HG03060 (cell line): Measurements from ENCODE around the gene MNX1.

Source experiments
- ATAC-seq: cut with Tn5 transposase; IDR thresholded peaks from one replicate; pipeline ENCODE4 v1.9.1; 2021; ENCODE audit warnings: low read depth, moderate number of reproducible peaks; ENCODE audit not compliant: unreplicated experiment

MNX1 gene

DNA sequence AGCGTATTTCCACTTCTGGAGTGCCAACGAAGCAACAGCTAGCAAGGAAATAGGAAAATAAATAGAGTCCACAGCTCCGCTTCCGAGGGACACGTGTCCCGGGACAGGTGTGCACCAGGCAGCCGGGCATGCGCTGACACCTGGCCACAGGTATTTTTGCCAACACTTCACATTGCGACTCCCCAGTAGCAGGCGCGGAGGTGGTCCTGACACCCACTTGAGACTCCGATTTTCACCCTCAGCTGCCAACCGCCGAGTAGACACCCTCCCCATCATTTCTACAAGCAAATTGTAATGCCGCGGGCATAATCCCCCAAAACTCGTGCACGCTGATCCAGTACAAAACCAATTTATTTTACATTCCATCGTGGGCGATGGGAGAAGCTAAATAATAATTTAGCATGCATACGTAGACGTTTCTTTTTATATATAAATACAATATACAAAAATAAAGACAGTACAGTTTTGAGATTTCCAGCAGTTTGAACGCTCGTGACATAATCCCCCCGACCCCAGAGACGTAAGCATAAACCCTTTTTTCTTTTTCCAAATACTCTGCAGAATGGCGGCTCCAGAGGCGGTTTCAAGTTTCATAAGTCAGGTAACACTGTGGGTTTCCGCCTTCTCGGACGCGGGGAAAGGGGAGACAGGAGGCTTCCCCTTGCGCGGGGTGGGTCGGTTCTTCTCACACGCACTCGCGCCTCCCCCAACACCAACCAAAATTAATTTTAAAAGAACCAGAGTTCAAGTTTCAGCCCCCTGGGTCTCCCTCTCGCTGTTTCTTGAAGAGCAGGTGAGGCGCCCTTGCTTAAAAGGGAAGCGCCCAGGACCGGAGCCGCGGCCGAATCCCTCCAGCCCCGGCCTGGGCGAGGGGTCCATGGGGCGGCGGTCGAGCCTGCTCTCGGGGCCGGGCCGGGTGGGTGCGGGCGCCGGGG lies 5.7 kb downstream of the MNX1 start:
- no peak for ATAC-seq

DNA sequence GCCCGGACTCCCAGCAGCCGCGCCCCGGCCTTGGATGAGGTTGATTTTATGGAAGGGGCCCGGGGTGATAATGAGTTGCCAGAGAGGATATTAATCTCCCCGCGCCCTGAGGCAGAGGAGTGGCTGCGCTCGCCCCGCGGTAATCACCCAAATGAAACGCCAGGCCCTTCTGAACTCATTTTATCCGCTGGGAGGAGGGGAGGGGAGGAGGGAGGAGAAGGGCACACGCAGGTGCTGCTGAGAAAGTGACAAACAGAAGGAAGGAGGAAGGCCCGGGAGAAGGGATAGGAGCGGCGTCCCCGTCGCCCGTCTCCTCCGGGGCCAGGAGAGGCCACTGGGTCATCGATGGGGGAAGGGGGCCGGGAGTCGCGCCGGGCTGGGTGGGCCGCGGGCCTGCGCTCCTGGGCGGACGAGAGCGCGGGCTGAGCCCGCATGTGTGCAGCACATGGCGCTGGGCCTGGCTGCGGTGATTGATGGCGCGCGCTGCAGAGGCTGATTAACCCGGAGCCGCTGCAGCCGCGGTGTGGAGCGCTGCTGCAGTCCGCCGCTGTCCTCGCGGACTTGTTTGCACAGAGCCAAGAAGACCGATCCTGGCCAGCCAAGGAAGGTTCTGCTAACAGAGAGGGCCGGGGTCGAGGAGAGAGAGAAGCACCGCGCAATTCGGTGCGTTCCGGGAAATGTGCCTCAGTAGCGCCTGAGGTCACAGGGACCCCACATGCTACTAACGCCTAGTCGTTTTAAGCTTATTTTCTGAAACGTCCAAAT lies 6.5 kb downstream of the MNX1 start:
- no peak for ATAC-seq

DNA sequence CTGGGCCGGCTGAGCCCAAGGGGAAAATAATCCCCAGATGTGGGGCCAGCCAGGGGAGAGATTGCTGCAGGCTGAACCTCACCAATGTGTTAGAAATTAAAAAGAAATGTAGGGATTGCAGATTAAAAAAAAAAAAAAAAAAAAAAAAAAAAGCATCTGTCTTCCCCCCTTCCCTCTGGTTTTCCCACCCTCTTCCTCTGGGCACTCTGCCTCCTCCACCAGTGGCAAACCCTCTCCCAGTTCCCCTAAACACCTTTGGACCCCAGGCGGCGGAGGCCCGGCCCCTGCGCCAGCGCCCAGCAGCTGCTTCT lies 7.1 kb downstream of the MNX1 start:
- ATAC-seq: no peak

DNA sequence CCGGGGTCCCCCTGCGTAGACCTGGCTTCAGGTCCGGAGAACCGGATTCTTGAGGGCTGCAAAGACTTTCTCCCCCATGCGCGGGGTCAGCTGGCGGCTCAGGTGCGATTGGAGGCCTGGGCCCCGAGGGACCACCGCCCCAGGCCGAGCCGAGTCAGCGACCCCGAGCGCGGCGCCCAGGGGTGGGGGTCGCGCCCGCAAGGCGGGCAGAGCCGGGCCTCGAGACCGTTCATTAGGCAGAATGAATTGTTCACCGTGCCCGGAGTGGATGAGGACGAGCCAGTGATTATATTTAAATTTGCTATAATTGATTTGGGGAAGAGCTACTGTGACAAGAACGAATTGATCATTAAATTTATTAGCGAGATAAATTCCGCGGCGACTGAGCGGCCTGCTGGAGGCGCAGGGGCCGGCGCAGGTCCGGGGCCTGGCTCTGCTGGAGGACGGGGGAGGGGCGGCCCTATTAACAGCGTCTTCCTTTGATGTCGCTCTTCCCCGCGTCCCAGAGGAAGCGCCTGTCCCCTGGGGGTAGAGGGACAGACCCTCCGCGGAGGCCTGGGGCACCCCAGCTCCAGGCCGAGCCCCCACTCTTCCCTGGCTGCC lies 7.5 kb downstream of the MNX1 start:
- ATAC-seq: no peak

DNA sequence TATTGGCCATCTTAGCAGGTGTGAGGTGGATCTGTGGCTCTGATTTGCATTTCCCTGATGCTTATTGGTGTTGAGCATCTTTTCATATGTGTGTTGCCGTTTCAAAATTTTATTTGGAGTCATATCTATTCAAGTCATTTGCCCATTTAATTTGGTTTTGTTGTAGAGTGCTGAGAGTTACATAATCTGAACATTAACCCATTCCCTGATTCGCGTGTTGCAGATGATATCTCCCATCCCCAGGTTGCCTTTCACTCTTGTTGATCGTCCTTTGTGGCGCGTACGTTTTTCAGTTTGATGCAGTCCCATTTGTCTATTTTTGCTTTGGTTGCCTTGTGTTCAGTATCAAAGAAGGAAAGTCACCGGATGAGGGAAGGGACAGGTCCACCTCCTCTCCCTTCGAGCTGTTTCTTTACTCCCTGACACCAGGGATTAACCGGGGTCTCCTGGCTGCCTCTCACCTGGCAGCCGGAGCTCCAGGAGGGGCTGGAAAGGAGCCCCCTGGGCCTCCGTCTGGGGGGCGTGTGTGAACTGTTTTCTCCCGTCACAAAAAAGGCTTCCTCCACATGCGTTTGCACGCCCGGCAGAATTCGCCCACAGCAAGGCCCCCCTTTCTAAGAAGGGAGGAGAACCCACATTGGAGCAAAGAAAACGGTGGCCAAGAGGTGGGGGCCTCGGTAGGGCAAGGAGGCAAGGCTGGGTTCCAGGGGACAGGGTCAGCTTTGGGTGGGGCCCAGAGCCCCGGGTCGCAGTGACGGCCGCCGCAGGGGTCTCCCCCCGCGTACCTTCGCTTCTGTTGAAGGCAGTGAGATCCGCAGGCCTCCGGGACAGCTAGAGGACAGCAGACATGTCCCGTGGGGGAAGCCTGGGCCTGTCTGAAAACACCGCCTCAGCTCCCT lies 8.3 kb downstream of the MNX1 start:
- ATAC-seq: no peak

DNA sequence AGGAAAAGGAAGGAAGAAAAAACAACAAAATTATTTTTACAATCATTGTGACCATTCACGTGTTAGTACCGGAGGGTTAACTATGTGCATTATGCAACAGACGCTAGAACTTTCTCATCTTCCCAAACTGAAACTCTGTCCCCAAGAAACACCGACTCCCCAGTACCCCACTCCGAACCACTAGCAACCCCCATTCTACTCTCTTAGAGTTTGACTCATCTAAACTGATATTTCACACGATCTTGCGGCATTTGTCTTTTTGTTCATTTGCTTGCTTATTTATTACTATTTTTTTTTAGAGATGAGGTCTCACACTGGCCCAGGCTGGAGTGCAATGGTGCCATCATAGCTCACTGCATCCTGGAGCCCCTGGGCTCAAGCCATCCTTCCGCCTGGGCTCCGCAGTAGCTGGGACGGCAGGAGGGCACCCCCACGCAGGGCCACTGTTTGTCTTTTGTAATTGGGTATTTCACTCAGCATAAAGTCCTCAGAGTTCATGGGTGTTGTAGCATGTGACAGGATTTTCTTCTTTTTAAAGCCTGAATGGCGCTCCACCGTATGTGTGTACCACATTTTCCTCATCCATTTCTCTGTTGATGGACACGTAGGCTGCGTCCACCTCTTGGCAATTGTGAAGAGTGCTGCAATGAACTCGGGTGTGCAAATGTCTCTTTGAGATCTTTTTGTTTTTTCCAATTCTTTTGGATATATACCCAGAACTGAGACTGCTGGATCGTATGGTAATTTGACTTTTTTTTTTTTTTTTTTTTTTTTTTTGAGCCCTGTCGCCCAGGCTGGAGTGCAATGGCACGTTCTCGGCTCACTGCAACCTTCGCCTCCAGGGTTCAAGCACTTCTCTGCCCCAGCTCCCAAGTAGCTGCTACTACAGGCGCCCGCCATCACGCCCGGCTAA lies 9.5 kb downstream of the MNX1 start:
- ATAC-seq: no peak

GRCh38 chr7:156999958-157000726 lies 10.3 kb downstream of the MNX1 start:
- no peak for ATAC-seq

GRCh38 chr7:156998988-156999957 lies 11.2 kb downstream of the MNX1 start:
- no peak for ATAC-seq

GRCh38 chr7:156994417-156994816 lies 16.0 kb downstream of the MNX1 start:
- ATAC-seq: no peak

DNA sequence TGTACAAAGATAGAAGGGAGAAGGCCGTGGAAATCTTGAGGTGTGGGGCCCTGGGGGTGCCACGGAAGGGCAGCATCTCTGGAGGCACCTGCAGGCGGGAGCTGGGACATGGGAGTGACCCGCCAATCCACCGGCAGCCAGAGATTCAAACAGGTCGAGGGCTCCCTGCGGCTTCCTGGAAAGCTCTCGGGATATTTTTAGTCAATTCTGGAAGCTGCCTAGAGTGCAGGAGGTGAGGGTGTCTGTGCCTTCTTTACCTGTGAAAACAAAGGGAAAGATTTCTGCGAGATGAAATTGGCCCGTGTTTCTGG lies 16.6 kb downstream of the MNX1 start:
- ATAC-seq: no peak

DNA sequence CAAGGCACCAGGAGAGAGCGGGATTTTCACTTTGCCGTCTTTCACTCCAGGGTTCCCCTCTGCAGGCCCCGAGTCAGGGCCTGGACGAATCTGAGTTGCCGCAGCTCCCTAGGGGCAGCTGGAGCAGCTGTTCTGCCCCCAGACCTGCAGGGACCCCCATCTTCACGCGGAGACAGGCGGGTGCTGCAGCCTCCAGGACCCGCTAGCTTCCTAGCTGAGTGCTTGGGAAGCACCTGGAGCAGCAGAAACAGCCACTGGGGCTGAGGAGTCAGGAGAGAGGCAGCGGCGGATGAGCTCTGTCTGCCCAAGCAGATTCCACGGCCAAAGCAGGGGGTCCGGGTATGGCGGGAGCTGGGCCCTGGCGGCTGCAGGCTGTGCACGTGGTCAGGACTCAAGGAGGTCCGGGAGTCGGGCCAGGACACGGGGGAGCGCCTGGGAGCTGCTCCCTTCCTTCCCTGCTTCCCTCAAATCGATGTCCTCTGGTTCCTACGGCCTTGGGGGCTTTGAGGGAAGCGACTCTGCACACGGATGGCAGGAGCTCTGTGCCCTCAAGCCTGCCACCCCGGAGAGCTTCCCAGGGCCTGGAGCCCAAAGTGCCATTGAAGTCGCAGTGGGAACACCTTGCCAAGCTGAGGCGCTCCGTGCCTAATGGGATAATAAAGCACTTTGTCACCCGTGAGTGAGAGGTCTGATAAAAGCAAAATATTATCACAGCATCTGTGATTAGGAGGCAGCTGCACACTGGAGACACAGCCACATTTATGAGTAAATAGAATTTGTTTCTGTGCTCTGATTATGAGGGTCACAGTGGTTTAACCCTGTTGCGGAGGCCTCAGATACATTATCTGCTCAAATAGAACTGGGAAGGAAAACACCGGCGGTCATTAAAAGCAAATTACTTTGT lies 17.2 kb downstream of the MNX1 start:
- no peak for ATAC-seq

DNA sequence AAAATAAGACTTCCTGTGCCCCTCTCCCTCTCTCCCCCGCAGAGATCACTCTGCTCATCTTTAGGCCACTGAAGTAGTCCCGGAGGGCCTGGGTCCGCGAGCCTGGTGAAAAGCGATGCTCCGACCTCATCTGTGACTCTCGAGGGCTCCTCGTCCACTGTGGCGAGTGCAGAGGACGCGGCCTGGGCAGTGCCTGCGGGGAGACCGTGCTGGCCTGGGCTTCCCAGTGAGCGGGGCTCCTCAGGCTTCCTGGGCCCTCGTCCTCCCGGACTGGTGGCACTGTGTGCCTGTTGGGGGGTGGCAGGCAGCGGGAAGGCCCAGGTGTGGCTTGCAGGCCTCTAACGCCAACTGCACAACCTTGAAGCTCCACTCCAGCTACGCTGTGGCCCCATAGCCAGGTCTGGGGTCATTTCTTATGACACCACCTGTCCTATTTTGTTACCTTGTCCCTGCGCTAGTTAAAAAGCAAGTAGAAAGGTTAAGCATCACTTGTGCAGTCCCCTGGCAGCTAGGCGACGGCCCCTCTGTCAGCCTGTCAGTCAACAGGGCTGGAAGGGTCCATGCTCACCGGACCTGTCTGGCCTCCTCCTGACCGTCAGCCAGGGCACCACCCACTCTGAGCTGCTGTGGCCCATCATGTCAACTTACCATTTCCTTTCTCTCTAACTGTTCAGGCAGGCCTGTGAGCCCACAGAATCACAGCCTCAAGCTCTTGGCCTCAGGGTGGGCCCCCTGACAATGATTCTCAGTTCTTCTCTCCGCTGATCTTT lies 20.5 kb downstream of the MNX1 start:
- no peak for ATAC-seq

DNA sequence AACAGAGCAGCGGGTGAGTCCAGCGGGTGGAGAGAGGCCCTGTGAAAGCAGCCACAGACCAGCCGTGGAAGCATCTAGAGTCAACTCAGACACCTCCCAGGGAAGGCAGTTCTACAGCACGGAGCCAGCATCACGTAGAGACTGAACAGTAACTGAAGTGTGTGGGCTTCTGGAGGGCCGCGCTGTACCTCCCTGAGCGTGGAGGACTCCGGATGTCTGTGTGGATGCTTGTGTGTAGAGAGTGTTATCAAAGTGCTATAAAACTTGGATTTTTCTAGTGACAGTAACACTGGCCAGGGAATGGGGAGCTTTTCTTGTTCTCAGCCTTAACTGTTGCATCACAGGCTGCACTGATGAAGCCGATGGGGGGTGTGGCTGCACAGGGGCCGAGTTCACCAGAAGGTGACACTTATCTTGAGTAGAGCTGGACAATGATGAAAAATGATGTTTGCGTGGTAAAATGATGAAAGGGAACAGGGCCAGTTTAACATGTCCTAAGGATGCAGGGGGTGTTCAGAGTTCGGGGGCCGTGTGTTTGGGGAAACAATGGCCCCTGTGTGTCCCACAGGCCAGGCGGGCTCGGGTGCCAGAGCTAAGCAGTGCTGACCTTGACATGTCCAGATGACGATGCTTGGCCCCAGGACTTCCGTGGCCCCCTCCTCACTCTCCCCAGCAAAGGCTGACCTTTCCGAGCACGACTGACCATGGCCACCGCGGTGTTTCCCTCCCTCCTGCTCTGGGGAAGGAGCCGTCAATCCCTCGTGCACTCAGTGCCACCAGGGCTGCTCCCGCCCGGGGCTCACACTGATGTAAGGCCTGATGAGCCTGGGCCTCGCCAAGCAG lies 21.9 kb downstream of the MNX1 start:
- ATAC-seq: no peak

GRCh38 chr7:156986378-156986777 lies 24.1 kb downstream of the MNX1 start:
- no peak for ATAC-seq
